NCI-H2029 (cell line): ENCODE measurements around the gene SLC13A3.

Experiments
- DNase-seq: peaks from one replicate; lab custom pipeline; 2025; lab: John Stamatoyannopoulos, UW

SLC13A3 gene

DNA sequence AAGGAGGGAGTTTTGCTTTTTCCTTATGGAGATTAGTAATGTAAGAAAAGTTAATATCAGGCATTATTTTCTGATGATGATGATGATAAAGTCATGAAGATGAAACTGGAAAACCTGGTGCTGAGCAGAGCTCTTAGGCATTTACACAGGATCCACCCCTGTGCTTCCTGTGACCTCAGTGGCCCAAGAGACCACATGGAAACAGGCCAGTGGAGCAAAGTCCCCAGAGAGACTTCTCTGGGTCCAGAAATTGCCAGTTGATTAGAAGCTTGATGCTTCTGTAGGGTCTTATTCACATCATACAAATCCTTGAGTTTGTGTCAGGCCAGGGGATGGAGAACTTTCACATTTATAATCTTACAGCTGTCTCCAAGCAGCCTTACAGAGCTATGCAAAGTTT, 46.1 kb downstream of the SLC13A3 start:
- no peak for DNase-seq

DNA sequence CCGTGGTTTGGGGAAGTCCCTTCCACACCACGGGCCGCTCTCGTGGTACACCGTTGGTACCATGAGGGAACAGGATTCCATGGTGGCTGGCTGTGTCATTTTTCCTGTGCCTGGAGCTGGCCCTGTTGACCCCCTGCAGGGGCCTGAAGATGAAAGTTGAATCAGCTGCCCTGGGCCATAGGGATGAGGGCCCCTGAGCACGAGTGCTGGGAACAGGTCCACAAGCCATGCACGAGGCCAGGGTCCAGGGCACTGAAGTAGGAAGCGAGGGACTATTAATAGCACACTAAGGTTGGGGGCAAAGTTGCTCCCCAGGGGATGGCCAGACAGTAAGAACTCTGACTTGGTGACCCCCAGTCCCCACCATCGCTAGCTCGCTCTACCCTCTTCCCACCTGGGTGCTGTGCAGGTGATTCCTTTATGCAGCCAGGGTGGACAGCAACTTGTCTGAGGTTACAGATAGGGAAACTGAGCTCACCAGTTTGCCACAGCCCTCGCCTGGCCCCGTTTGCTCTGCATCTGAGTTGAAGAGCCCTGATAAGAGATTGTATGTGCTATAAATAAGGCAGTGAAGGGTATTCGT, 46.6 kb downstream of the SLC13A3 start:
- no peak for DNase-seq

DNA sequence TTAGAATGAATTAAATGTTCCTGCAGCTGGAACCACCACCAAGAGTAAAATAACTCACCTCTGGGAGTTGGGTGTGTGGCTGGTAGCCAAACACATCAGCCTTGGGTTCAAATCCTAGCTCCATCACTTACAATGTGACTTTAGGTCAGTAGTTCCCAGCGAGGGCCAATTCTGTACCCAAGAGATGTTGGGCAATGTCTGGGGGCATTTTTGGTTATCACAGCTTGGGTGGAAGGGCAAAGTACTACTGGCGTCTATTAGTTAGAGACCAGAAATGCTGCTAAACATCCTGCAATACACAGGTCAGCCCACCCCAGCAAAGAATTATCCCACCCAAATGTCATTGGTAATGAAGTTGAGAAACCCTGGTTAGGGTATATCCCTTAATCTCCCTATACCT, 48.8 kb downstream of the SLC13A3 start:
- no peak for DNase-seq

DNA sequence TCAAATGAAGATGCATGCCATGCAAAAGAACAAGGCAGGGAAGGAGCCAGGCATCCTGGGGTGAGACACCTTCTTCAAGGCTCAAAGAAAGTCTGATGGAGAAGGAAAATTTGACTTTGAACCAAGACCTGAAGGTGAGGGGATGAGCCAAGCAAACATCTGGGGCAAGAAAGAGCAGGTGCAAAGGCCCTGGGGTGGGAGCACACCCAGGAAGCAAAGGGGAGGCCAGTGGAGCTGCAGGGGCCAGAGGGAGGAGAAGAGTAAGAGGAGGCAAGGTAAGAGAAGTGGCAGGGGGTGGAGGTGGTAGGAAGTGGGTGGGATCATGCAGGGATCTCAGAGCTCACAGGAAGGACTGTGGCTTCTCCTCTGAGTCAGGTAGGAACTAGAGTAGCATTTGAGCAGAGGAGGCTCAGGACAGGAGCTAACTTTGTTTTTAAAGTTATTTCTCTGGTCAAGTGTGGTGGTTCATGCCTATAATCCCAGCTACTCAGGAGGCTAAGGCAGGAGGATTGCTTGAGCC, 49.6 kb downstream of the SLC13A3 start:
- DNase-seq = no peak

- no peak for DNase-seq
Observed at GRCh38 chr20:46600286-46600752, 50.9 kb downstream of the SLC13A3 start.

GRCh38 chr20:46599227-46599987, 51.9 kb downstream of the SLC13A3 start:
- no peak for DNase-seq

DNA sequence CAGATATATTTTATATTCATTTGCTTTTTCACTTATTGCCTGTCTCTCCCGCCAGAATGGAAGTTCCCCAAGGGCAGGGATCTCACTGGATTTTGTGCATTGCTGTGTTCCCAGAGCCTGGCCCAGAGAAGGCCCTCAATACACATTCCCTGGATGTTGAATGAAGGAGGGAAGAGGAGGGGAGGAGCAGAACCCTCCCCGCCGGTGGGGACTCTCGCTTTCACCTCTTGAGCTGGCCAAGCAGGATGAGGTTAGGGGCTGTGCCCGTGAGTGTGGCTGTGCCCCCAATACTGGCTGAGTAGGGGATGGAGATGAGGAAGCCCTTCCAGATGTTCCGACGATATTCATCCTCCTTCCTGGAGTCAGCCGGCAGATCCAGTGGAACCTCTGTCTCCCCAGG, 55.3 kb downstream of the SLC13A3 start:
- no peak for DNase-seq

- no peak for DNase-seq
Observed at GRCh38 chr20:46594725-46595124, 56.5 kb downstream of the SLC13A3 start.

GRCh38 chr20:46592580-46593362, 58.5 kb downstream of the SLC13A3 start:
- DNase-seq = no peak

- no peak for DNase-seq
Observed at GRCh38 chr20:46590443-46590842, 60.8 kb downstream of the SLC13A3 start.

DNA sequence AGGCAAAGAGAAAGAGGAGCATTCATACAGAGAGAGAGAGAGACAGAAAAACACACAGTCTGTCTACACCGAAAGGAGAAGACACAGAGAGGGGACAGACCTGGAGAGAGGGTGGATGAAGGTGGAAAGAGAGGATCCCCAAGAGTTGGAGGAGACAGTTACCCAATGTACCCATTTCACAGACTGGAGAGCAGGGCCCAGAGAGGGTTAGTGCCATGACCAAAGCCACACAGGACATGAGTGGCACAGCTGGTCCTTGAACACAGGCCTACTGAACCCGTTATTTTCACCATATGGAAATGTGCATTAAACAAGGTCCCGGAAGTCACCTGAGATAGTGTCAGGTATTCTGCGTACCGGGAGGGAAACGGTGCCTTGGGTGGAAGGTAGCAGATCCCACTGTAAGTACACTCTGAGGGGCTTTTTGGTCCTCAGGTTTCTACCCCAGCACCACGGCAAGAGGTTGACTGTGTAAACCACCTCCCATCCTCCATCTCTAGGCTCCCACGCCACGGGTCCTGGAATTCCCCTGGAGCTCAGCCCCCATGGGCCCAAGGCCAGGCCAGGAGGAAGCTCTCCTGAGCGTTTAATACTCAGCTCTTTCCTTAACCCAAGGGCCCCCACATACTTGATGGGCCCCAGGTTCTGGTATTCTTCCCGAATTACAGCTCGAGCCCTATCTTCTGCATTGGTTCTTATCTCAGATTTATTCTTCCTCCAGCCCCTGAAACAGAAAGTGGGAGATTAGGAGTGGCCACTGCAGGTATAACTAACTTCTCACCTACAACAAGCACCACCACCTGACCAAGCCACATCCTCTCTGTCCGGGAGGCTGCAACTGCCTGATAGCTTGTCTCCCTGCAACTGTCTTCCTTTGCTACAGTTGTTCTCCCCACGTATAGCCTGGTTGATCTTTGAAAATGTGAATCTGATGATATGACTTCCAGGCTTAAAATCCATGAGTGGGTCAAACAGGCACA, 62.4 kb downstream of the SLC13A3 start:
- no peak for DNase-seq

DNA sequence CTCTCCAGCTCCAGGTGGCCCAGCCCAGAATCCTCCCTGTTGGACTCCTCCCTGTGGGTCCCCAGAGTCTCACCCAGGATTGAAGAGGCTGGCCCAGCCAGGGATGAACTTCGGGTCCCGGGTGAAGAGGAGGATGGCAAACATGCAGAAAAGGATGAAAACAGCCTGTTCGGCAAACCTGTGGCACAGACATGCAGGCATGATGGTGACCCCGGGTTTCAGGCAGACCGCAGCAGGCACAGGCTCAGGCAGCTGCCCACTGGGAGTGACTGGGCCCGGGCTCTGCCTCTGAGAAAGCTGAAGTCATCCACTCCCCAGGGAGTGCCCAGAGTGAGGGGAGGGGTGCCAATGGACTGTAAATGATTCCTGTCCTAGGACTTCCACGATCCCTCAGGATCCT, 63.3 kb downstream of the SLC13A3 start:
- DNase-seq = no peak

GRCh38 chr20:46586724-46587123, 64.5 kb downstream of the SLC13A3 start:
- no peak for DNase-seq

- DNase-seq = no peak
Observed at GRCh38 chr20:46584508-46584907, 66.8 kb downstream of the SLC13A3 start.

DNA sequence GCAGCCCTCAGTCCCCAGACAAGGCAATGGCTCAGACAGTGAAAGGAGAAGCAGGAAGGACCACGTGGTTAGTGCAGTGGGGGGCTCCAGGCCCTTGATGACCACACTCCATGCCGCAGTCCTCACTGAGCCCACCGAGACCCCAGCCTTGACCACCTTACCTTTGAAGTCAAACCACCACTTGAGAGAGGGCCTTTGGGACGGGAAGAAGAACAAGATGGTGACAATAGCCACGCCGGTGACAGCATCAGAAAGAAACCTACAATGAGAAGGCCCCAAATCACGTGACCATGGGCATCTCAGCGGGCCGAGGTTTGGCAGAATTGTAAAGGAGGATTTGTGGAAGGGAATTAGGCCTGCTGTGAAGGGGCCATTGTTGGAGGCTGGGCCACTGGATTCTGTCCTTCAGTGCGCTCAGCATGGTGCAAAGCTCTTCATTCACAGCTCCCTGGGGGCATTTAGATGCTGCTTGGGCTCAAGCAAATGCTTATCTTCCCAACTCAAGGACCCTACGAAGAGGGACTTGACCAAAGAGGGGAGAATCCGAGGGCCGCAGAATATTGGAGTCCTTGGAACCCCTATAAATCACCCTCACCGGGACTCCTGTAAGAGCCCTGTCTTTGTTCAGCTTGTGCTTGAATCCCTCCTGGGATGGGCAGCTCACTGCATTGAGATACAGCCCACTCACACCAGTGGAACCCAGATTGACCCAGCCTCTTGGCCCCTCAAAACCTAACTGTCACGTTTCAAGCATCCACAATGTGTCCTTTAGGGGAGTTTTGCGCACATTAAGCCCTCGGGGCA, 67.6 kb downstream of the SLC13A3 start:
- no peak for DNase-seq

GRCh38 chr20:46582648-46583047, 68.6 kb downstream of the SLC13A3 start:
- DNase-seq = no peak

DNA sequence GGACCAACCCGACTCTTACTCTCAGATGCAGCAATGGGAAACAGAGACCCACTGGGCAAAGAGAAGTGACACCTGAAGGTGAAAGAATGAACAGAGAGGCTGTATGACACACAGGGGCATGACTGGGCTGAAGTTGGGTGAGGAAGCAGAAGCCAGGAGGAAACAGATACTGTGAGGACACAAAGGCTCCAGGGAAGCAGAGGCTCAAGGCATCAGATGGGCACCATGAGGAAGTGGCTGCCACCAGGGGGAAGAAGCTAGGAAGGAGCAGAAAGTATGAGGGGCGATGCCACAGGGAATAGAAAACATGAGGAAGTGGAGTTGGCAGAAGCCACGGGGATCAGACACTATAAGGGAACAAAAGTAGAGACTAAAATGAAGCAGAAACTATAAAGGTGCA, 69.9 kb downstream of the SLC13A3 start:
- no peak for DNase-seq

- no peak for DNase-seq
Observed at GRCh38 chr20:46580613-46581205, 70.5 kb downstream of the SLC13A3 start.

GRCh38 chr20:46578745-46579144, 72.5 kb downstream of the SLC13A3 start:
- DNase-seq = no peak

DNA sequence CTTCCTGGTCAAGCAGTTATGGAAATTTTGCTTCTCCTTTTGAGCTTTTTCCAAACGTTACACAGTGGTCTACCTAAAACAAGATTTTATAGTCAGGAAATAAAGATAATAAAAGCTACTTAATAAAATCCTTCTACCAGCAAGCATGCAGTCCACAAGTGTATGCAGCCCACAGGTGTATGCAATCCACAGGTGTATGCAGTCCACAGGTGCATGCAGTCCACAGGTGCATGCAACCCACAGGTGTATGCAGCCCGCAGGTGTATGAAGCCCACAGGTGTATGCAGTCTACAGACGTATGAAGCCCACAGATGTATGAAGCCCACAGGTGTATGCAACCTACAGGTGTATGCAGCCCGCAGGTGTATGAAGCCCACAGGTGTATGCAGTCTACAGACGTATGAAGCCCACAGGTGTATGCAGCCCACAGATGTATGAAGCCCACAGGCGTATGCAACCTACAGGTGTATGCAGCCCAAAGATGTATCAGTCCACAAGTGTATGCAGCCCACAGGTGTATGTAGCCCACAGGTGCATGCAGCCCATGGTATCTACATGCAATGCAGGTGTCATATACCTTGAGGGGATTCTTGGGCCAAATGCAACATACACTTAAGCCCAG, 74.4 kb downstream of the SLC13A3 start:
- DNase-seq = no peak
